Measurements from ENCODE around the gene PJVK.

- TF ChIP-seq RAD21 (IDR thresholded peaks at IDR 0.05; ENCODE audit: low read depth), result no peak
- no peak for TF ChIP-seq POLR2A (IDR thresholded peaks at IDR 0.05; ENCODE audit: borderline replicate concordance, extremely low read depth, insufficient read depth, insufficient read length)
- TF ChIP-seq JUND (IDR thresholded peaks at IDR 0.05), result no peak
- TF ChIP-seq EZH2phosphoT487 (IDR thresholded peaks at IDR 0.05; ENCODE audit: borderline replicate concordance), result no peak
- no peak for TF ChIP-seq CTCF (IDR thresholded peaks at IDR 0.05 in 2 of 3, conservative IDR thresholded peaks at IDR 0.05 in 1 of 3; ENCODE audit: borderline replicate concordance in 1 of 3, insufficient read depth in 1 of 3, low read depth in 2 of 3, low read length in 2 of 3)
- TF ChIP-seq EZH2 (IDR thresholded peaks at IDR 0.05), result no peak
- TF ChIP-seq POLR2AphosphoS5 (IDR thresholded peaks at IDR 0.05; ENCODE audit: low read depth, low read length), result no peak
- TF ChIP-seq ZNF274 (IDR thresholded peaks at IDR 0.05; ENCODE audit: low read depth, low read length), result no peak
- TF ChIP-seq MAX (IDR thresholded peaks at IDR 0.05), result no peak
- no peak for TF ChIP-seq CEBPB (IDR thresholded peaks at IDR 0.05; ENCODE audit: low read depth)
Measured at GRCh38 chr2:178485356-178485755, 34.2 kb downstream of the PJVK start.
